Dermis microvascular lymphatic vessel endothelial cell (primary cell): Measurements from ENCODE around the gene PYCARD. TPM values are rescaled to one million over a fixed set of nuclear protein-coding genes. Genes with fewer than 3 reads are reported as not detected.
"Not testable (repeated sequence)": the region's sequence is repeated elsewhere in the genome, so short reads cannot be mapped to it uniquely, and the experiment has no call there.

ENCODE experiments used
- DNase-seq, 2 donors: peaks; one replicate each; pipeline versions ENCODE4 v3.0.0 to v3.0.0-alpha.2; 2010; ENCODE audit warnings: low read depth in 2 of 2
- total RNA-seq: library from RNA; depleted of rRNA; stranded (reverse); fragments of >200 nt; gene quantifications from 2 replicates; pipeline ENCODE4 v1.2.1, GENCODE V29; 2014

Gene PYCARD
- total RNA-seq, 1 donor from 2014 or later: 63.3 TPM

DNA sequence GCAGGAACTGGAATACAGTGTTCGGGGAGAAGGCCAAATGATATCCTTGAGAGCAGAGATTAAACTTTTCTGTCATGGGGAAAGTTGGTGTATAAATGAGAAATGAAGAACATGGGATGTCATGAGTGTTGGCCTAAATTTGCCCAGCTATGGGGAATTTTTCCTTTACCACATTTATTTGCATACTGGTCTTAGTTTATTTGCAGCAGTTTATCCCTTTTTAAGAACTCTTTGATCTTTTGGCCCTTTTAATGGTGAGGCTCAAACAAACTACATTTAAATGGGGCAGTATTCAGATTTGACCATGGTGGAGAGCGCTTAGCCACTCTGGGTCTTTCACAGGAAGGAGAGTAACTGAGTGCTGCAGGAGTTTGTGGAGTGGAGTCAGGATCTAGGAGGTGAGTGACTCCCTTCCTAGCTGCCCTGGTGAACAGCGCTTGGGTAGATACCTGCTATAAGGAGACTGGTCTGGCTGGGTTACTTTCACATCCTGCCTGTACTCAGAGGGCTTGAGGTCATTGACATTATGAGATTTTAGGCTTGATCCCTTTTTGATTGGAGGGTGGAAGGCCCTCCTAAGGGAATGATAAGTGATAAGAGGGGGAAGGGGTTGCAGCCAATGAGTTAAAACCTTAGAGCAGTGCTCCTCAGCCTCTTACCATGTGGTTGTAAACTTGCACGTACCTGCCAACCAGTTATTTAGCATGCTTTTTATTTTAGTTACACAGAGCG, 10.7 kb downstream of the PYCARD start:
- no peak for DNase-seq

DNA sequence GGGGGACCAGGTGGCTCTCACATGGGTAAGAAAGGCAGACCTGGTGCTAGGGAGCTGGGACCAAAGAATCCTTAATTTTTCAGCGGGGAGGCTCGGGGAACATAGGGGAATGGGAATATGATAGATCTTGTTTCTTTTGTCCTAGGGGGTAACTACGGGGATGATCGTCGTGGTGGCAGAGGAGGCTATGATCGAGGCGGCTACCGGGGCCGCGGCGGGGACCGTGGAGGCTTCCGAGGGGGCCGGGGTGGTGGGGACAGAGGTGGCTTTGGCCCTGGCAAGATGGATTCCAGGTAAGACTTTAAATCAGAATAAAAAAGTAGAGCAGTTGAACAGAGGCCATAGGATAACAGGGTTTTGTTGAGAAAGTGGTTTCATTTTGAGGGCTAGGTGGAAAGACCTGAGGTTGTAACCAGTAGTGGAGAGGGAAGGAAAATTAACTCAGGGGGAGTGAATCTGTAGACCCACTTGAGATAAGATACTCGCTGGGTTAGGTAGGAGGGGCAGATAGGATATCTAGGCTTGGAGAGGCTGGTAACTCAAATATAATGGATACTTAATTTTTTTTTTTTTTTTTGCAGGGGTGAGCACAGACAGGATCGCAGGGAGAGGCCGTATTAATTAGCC, 11.6 kb downstream of the PYCARD start:
- no peak for DNase-seq

DNA sequence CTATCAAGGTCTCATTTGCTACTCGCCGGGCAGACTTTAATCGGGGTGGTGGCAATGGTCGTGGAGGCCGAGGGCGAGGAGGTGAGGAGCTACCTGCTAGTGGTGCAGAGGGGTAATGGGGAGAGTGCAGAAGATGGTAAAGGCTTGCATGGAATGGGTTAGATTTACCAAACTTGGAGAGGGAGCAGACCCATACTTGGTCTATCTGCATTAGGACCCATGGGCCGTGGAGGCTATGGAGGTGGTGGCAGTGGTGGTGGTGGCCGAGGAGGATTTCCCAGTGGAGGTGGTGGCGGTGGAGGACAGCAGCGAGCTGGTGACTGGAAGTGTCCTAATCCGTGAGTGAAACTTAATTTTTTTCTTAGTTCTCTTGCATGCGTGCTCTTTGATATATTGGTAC, 12.5 kb downstream of the PYCARD start:
- no peak for DNase-seq

DNA sequence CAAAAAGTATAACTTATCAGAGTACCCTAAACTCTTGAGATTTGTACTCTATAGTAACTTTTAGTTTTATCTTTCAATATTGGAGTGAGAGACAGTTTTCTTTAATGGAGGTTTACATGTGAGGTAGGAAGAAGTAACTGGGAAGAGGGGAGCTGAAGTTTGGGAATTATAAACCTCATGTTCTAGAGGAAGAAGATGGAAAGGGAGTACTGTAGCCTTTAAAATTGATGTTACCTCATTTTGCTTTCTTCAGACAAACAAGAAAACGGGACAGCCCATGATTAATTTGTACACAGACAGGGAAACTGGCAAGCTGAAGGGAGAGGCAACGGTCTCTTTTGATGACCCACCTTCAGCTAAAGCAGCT, 13.2 kb downstream of the PYCARD start:
- DNase-seq: no peak

DNA sequence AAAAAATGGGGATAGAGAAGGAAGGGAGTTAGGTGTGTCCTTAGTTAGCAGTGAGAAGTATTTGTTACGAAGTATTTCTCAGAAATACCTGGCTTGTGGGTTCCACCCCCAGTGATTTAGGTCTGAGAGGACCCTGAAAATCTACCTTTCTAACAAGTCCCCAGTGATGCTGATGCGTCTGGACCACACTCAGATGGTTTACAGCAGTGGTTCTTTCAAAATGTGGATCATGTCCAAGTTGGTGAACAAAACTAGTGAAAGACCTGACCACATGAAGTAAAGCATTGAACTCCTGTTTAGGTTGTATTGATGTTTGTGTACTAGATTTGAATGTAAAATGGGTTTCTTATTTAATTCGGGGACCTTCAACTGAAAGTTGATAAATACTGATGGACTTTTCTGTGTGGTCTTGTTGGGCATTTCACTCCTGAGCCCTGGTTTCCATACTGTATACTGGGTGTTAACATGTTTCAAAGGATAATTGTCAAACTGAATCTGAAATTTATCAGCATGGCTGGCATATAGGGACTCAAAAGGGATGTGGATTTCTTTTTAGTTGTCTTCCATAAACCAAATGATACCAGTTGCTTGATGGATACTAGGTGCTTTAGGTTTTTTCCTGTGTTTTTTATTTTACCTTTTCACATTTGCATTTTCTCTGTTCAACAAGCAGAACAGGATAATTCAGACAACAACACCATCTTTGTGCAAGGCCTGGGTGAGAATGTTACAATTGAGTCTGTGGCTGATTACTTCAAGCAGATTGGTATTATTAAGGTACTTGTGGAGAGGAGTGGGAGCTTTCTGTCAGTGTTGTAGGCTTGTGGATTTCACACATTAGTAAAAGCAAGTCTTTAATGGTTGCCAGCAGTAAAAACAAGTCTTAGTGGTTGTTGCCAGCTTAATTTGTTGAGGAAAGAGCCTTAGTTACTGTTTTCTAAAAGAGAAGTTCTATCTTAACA, 13.8 kb downstream of the PYCARD start:
- DNase-seq: no peak

DNA sequence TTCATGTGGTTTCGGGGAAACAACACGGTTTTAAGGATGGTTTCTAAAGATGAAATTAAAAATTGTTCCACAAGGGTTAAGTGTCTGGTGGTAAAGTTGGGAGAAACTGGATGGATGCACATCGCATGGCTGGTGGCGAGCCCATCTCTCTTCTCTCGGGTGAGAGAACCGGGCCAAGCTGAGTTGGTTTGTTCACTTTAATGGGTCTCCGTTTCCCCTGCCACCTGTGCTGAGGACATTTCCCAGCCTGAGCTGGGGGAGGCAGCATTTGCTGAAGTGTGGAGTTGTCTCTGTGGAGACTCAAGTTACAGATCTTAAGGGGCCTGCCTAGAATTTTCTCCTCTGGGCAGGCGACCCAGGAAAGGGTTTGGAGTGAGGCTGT, 14.8 kb downstream of the PYCARD start:
- no peak for DNase-seq

DNA sequence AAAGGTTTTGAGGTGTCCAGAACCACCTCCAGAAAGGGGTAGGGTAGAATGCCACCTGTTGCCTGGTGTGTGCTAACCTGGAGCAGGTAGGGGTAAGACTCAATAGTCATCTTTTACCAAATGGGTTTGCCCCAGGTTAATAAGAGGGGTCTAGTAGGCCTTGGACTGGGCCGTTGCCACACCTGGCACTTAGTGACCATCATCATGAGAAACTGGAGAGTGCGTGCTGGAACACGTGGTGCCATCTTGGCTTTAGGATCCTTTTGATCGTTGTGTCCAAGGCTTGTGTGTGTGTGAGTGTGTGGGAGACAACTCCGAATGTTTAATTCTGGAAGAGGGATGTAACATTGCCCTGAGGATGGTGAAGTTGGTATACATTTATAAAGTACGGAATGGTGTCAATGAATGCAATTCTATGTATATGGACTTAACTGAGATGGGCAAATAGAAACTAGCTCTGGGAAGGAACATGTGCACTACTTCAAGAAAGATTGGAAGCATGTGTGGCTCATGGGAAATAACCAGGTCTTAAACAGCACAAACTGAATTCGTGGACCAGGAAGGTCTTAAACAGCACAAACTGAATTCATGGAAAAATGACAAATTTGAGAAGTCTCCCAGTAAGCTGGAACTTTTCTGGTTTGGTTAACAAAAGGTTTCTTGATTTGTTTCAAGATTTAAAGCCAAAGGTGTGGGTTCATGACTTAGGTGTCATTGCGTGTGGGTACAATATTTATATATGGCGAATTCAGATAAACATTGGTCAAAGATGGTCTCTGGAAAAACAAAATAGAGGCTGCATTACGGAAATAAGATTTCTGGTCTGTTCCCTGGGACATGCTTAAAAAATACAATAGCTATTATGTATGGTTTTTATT, 15.4 kb downstream of the PYCARD start:
- no peak for DNase-seq

DNA sequence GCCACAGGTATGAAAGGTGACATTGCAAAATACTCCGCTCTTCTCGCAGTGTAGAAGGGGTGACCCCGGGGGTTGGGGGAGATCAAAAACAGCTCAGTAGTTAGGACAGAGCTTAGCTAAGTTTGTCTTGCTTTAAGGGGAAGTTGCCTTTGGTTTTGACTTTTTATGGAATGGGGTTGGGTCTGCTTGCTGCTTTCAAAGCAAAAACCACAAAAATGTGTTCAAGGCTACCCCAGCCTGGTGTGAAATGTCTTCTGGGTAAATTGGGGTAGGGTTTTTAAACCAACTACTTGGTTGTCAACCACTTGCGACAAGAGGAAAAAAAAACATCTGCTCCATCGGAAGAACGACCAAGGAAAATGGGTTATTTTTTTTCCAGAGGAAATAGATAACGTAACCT, 16.4 kb downstream of the PYCARD start:
- DNase-seq: no peak

DNA sequence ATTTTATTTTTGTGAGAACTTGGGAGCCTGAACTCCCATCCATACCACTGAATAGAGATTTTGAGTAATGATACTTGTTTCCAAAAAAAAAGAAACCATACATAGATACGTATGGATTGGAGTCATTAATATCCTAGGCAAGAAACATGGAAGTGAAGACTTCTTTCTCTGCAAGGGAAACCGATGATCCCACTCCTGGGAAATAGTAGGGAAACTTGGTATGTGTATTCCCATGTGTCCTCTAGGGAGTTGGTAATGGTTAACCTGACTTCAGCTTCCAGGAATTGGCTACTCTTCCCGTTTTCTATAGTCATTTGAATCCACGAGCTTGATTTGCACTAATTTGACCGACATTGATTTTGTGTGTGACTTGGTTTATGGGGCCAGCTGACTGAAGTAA, 17.2 kb downstream of the PYCARD start:
- DNase-seq: no peak

DNA sequence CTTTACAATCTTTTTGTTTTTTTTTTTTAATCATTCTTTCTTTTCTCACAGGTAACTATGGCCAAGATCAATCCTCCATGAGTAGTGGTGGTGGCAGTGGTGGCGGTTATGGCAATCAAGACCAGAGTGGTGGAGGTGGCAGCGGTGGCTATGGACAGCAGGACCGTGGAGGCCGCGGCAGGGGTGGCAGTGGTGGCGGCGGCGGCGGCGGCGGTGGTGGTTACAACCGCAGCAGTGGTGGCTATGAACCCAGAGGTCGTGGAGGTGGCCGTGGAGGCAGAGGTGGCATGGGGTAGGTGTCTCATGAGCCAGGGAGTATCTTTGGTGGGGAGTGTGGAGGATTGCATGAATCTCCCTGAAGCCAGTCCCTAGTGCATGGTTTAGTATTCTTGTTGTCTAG, 17.7 kb downstream of the PYCARD start:
- no peak for DNase-seq

DNA sequence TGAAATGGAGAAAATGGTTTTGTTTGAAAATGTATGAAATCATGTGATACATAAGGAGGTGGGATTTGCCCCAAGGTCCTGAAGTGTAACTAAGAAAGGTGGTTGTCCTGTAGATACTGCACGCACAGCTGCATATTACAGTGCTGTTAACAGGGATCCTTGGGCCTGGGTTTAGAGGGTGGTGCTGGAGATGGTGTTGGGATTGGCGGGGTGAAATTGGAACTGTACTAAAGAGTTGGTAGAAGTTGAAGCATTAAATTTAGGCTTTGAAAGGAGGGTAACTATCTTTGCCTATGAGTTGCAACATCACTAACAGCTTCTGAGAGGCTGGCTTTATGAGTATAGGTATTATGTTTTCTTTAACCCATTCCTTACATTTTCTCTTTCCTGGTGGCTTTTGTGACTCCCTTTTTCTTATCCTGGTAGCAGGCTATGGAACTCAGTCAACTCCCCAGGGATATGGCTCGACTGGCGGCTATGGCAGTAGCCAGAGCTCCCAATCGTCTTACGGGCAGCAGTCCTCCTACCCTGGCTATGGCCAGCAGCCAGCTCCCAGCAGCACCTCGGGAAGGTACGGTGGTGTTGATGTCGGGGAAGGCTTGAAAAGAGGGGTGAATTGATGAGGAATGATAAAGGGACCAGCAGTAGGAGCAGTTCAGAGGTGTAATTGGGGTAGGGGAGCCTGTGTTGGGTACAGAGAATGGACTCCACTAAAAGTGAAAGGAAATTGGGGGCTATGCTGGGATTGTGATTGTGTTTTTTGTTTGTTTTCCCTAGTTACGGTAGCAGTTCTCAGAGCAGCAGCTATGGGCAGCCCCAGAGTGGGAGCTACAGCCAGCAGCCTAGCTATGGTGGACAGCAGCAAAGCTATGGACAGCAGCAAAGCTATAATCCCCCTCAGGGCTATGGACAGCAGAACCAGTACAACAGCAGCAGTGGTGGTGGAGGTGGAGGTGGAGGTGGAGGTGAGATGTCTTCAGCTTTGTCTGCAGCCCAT, 18.8 kb downstream of the PYCARD start:
- no peak for DNase-seq

DNA sequence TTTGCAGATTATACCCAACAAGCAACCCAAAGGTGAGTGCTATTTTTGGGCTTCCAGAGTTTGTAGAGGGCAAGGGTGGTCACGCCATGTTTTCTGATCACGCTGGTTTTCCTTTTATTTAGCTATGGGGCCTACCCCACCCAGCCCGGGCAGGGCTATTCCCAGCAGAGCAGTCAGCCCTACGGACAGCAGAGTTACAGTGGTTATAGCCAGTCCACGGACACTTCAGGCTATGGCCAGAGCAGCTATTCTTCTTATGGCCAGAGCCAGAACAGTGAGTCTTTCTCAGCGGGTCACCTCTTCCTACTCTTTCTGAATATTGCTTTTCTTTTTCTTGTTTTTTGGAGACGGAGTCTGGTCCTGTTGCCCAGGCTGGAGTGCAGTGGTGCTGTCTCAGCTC, 20.2 kb downstream of the PYCARD start:
- no peak for DNase-seq

DNA sequence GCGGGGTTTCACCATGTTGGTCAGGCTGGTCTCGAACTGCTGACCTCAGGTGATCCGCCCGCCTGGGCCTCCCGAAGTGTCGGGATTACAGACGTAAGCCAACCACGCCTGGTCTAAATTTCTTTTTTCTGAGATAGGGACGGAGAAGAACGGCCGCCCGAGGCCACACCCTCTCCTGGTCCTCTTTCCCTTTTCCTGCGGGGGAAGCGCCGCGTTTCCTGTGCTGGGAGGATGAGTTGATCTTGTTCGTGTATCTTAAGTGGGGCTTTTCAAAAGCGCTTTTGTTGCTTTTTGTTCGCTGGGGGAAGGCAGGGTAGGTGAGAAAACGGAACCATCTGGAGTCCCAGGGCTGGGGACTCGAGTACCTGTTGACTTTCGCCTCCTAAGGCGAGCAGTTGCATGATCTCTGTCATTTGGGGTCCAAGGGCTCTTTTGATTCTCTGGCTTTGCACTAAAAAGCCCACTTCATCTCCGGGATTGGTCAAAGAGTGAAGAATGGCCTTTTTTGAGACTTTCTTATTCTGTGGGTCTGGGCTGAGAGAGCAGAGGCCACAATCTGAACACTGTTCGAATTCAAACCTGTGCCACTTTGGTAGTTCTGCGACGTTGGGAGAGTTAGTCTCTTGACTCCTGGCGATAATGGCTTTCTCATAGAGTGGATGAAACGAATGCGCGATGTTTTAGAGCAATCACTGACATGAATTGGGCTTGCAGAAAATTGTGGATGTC, 21.3 kb downstream of the PYCARD start:
- DNase-seq: peak; percentile 12 to 66

DNA sequence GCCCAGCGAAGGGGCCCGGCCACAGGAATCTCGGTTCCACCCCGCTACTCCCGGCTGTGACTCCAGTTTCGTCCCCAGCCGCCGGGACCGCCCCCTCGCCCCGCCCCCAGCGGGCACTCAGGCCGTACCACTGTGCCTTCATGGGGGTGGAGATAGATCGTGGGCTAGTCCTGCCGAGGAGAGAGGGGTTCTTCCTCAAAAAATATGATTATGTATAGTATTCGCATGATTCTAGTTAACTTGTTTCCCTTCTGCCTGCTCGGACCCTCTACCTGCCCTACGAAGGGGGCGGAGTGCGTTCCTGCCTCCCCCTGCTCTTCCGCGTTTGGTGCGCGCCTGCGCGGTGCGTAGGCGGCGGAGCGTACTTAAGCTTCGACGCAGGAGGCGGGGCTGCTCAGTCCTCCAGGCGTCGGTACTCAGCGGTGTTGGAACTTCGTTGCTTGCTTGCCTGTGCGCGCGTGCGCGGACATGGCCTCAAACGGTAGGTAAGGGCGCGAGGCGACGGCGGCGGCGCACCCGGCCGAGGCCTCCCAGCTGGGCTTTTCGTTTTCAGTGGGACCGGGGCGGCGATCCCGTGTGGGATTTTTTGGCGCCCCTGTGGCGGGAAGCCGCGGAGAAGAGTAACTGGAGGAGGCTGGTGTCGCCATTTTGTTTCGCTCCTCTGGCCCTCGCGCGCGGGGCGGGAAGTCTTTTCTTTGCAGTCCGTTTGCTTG, 22.7 kb downstream of the PYCARD start, which contains the start of gene FUS:
Gene FUS (plus strand): TSS at position 393 of the 713 bp plus-strand sequence. CDS start 76 bp downstream, at position 469.
- peak; percentile 82 to 90 for DNase-seq

DNA sequence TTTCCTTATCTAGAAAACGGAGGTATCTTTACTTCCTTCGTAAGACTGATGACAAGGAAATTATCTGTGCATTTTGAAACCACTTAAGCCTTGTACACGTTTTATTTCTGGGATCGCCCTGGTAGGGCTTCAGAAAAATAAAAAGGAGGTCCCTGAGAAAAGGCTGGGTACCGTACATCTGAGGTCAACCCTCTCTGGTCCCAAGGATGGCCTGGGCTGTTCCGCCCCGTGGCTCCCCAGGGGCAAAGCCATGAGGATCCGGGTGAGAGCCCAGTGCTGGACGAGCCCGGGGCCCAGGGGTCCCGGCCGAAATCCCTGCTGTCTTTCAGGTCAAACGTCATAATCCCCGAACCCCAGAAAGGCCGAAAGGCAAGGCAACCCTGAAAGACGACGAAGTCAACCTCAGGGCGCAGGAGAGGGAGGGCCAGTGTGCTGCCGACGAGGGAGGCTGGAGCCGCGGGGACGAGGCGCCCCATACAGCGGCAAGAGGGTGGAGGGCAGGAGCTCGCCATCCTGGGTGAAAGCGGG, 23.3 kb downstream of the PYCARD start:
- DNase-seq: no peak

DNA sequence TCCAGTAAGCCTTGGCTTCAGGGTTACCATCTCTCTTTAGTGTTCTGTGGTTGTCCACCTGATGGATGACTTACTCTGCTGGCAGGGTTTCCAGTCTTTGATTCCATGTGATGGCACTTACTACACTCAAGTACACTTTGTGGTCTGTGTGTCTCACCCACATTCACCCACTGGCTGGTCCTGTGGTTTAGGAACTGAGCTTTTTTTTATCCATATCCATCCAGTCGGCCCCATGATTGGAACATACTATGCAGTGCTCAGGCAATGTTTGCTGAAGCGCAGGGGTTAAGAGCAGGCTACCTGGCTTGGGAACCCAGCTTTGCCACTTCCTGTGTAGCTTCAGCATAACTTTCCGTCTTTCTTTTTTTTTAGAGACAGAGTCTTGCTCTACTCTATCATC, 25.4 kb downstream of the PYCARD start:
- DNase-seq: no peak

DNA sequence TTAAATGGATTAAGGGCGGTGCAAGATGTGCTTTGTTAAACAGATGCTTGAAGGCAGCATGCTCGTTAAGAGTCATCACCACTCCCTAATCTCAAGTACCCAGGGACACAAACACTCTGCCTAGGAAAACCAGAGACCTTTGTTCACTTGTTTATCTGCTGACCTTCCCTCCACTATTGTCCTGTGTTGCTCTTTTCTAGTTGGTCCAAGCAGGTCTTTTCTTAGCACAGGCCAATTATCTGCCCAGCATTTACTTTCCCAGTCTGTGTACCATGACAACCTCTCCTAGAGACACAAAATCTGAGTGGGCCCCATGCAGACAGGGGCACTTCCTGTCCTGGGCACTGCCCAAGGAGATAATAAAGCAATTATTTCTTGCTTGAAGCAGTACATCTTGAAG, 32.5 kb downstream of the PYCARD start:
- not testable (repeated sequence) for DNase-seq

DNA sequence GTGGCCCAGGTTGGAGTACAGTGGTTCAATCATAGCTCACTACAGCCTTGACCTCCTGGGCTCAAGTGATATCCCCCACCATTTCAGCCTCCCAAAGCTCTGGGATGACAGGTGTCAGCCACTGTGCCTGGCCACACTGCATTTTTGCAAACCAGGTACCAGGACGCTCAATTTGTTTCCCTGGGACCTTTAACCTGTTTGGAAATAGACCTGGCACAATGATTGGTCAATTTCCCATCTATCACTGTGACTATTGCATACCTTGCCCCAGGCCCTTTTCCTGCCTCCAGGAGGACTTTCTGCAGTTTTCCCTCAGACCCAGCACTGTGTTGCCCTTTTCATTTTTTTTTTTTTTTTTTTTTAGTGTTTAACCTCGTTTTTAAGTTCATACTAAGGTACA, 33.7 kb downstream of the PYCARD start:
- DNase-seq: no peak
